DND-41 (cell line): ENCODE data around the gene MEGF11.

Source experiments
- EZH2 ChIP-seq: IDR thresholded peaks from 3 replicates; pipeline ENCODE4 v1.6.1; 2012; ENCODE audit warnings: borderline replicate concordance, low read depth, mild to moderate bottlenecking, moderate library complexity, low read length, inconsistent platforms; ENCODE audit not compliant: severe bottlenecking
- TF ChIP-seq, protein P1 (sequence below): IDR thresholded peaks from 2 replicates; pipeline ENCODE4 v1.5.1; 2012; ENCODE audit warnings: borderline replicate concordance, low read length, moderate library complexity, mild to moderate bottlenecking; ENCODE audit not compliant: poor library complexity, severe bottlenecking; ENCODE audit errors: extremely low read depth

DNA sequence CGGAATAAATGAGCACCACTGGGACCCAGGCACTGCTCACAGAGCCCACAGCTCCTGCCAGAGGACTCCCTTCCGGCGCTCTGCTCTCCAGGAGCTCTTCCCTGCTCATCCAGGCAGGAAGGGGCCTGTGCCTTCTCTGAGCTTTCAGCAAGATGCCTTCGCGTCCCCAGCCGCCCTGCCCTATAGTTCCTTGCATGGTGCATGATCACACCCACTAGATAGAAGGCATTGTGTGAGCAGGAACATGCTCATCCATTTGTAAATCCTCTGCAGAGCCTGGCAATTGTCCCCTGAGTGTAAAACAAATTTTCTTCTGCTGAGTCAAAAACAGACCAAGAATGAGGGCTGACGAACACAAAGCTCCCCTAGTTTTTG, 181.6 kb downstream of the MEGF11 start:
- TF ChIP-seq, protein P1, sequence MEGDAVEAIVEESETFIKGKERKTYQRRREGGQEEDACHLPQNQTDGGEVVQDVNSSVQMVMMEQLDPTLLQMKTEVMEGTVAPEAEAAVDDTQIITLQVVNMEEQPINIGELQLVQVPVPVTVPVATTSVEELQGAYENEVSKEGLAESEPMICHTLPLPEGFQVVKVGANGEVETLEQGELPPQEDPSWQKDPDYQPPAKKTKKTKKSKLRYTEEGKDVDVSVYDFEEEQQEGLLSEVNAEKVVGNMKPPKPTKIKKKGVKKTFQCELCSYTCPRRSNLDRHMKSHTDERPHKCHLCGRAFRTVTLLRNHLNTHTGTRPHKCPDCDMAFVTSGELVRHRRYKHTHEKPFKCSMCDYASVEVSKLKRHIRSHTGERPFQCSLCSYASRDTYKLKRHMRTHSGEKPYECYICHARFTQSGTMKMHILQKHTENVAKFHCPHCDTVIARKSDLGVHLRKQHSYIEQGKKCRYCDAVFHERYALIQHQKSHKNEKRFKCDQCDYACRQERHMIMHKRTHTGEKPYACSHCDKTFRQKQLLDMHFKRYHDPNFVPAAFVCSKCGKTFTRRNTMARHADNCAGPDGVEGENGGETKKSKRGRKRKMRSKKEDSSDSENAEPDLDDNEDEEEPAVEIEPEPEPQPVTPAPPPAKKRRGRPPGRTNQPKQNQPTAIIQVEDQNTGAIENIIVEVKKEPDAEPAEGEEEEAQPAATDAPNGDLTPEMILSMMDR, result no peak
- no peak for TF ChIP-seq EZH2
